Measurements from ENCODE around the gene L3MBTL1.

Gene L3MBTL1

DNA sequence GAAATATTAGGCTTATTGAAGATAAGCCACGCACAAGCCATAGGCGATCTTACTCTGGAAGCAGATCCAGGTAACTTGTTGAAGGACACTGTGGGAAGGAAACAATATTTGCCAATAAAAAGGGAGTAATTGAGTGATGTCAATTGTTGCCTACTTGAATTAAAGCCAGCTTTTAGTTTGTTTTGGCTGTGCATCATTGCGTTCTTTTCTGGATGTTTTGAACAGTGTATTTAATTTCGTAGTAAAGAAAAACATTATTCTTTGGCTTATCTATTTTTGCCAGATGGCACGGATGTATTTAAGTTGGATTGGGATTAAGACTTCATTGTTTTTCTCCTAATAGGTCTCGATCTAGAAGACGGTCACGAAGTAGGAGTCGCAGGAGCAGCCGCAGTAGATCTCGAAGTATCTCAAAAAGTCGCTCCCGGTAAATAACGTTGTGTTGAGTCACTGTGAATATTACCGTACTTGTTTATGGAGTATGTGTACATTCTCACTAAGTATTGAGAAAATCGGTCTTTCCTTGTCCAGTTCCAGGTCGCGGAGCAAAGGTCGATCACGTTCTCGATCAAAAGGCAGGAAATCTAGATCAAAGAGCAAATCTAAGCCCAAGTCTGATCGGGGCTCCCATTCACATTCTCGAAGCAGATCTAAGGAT is 47.2 kb upstream of the L3MBTL1 start:
- Histone ChIP-seq H2AFZ (ENCODE audit: low read length) (no peak overlapping the region), H3K79me2 (ENCODE audit: insufficient read depth, low read length) (peaks cover 69% of the 10 kb centered on the region), H3F3A (ENCODE audit: low read depth) (no peaks in the 10 kb centered on the region; the same call in 1 of the 2 replicates), H3K9me2 (replicated peaks; ENCODE audit: low read depth, low read length) (no peaks in the 10 kb centered on the region), H3K4me1 (ENCODE audit: insufficient read depth, low read length, poor library complexity, severe bottlenecking) (peaks cover 43% of the 10 kb centered on the region), H3K4me3 (ENCODE audit: low read length, poor library complexity, severe bottlenecking) (peak overlapping the region; percentile 97), H3K27me3 (ENCODE audit: insufficient read depth, low read length, poor library complexity, severe bottlenecking) (peaks cover 3% of the 10 kb centered on the region), H3K36me3 (ENCODE audit: insufficient read depth, low read length) (peaks cover 64% of the 10 kb centered on the region), H4K20me1 (ENCODE audit: insufficient read depth, low read length, poor library complexity, severe bottlenecking) (peaks cover 69% of the 10 kb centered on the region), H3K9ac (ENCODE audit: low read depth, low read length, poor library complexity, severe bottlenecking) (no peak overlapping the region), H3K4me2 (ENCODE audit: low read depth, low read length, poor library complexity, severe bottlenecking) (peak overlapping the region; percentile 100), H3K9me3 (ENCODE audit: insufficient read depth, low read depth, low read length) (no peaks in the 10 kb centered on the region)
- TF ChIP-seq, protein P1, sequence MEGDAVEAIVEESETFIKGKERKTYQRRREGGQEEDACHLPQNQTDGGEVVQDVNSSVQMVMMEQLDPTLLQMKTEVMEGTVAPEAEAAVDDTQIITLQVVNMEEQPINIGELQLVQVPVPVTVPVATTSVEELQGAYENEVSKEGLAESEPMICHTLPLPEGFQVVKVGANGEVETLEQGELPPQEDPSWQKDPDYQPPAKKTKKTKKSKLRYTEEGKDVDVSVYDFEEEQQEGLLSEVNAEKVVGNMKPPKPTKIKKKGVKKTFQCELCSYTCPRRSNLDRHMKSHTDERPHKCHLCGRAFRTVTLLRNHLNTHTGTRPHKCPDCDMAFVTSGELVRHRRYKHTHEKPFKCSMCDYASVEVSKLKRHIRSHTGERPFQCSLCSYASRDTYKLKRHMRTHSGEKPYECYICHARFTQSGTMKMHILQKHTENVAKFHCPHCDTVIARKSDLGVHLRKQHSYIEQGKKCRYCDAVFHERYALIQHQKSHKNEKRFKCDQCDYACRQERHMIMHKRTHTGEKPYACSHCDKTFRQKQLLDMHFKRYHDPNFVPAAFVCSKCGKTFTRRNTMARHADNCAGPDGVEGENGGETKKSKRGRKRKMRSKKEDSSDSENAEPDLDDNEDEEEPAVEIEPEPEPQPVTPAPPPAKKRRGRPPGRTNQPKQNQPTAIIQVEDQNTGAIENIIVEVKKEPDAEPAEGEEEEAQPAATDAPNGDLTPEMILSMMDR (conservative IDR thresholded peaks at IDR 0.05; ENCODE audit: low read length): no peak
- no peak for TF ChIP-seq EZH2phosphoT487 (IDR thresholded peaks at IDR 0.05; ENCODE audit: borderline replicate concordance)

DNA sequence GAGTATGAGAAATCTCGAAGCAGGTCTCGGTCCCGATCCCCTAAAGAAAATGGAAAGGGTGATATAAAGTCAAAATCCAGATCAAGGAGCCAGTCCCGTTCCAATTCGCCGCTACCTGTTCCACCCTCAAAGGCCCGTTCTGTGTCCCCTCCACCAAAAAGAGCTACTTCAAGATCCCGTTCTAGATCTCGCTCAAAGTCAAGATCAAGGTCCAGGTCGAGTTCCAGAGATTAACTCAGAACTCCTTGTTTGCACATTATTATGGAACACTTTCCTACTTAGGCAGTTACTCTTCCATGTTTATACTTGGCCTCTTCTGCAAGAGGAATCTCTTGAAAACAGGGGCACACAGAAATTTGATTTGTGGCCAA is 46.7 kb upstream of the L3MBTL1 start:
- H3K9me3 ChIP-seq (ENCODE audit: insufficient read depth, low read depth, low read length): no peaks in the 10 kb centered on the region
- H3K9ac ChIP-seq (ENCODE audit: low read depth, low read length, poor library complexity, severe bottlenecking): no peak overlapping the region
- H3K4me2 ChIP-seq (ENCODE audit: low read depth, low read length, poor library complexity, severe bottlenecking): peak overlapping the region; percentile 100
- H3K36me3 ChIP-seq (ENCODE audit: insufficient read depth, low read length): peaks cover 69% of the 10 kb centered on the region
- H3K4me3 ChIP-seq (ENCODE audit: low read length, poor library complexity, severe bottlenecking): peak overlapping the region; percentile 97
- no peak overlapping the region for H2AFZ ChIP-seq (ENCODE audit: low read length)
- peaks cover 70% of the 10 kb centered on the region for H4K20me1 ChIP-seq (ENCODE audit: insufficient read depth, low read length, poor library complexity, severe bottlenecking)
- peaks cover 3% of the 10 kb centered on the region for H3K27me3 ChIP-seq (ENCODE audit: insufficient read depth, low read length, poor library complexity, severe bottlenecking)
- peaks cover 69% of the 10 kb centered on the region for H3K79me2 ChIP-seq (ENCODE audit: insufficient read depth, low read length)
- no peak for TF ChIP-seq EZH2phosphoT487 (IDR thresholded peaks at IDR 0.05; ENCODE audit: borderline replicate concordance)
- TF ChIP-seq, protein P1 (conservative IDR thresholded peaks at IDR 0.05; ENCODE audit: low read length): no peak
- no peaks in the 10 kb centered on the region; the same call in 1 of the 2 replicates for H3F3A ChIP-seq (ENCODE audit: low read depth)
- H3K4me1 ChIP-seq (ENCODE audit: insufficient read depth, low read length, poor library complexity, severe bottlenecking): peaks cover 43% of the 10 kb centered on the region
- H3K9me2 ChIP-seq (replicated peaks; ENCODE audit: low read depth, low read length): no peaks in the 10 kb centered on the region

DNA sequence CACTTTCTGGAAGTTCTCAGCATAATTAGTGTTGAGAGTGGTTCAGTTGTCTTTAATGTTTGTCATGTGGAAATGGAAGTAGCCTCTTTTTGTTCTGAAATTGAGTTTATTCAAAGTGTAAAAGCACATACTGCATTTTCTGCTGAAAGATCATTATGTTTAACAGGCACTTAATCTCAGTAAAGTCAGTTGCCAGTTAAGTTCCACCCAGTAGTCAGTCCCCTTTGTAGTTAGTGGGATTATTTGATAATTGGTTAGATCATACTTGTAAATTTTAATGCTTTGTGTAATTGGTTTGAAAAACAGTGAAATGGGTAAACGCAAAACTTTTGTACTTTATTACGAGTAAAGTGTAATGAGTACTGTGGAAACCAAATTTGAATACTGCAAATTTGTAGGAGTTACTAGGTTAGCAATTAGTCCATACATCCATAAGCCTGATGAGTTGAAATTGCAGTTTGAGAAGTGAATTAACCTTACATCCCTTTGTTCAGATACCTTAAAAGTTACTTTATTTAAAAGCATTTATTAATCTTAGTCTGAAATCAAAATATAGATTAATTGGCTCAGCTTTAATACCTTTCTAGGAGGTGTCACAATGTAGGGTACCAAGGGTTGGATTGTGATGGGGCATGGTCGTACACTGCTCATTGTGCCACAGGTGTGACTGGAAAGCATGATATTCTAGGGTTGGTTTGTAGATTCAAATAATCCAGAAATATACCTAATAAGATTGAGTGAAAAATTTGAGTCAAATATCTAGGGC is 45.4 kb upstream of the L3MBTL1 start:
- Histone ChIP-seq H3K9me3 (ENCODE audit: insufficient read depth, low read depth, low read length) (no peaks in the 10 kb centered on the region), H3K36me3 (ENCODE audit: insufficient read depth, low read length) (peaks cover 70% of the 10 kb centered on the region), H3K4me3 (ENCODE audit: low read length, poor library complexity, severe bottlenecking) (peak overlapping the region; percentile 45), H3F3A (ENCODE audit: low read depth) (no peaks in the 10 kb centered on the region; the same call in 1 of the 2 replicates), H3K4me1 (ENCODE audit: insufficient read depth, low read length, poor library complexity, severe bottlenecking) (peaks cover 43% of the 10 kb centered on the region), H3K79me2 (ENCODE audit: insufficient read depth, low read length) (peaks cover 69% of the 10 kb centered on the region), H3K9me2 (replicated peaks; ENCODE audit: low read depth, low read length) (no peaks in the 10 kb centered on the region), H3K9ac (ENCODE audit: low read depth, low read length, poor library complexity, severe bottlenecking) (peak overlapping the region; percentile 21), H2AFZ (ENCODE audit: low read length) (no peak overlapping the region), H3K4me2 (ENCODE audit: low read depth, low read length, poor library complexity, severe bottlenecking) (peak overlapping the region; percentile 100), H3K27me3 (ENCODE audit: insufficient read depth, low read length, poor library complexity, severe bottlenecking) (peaks cover 3% of the 10 kb centered on the region), H4K20me1 (ENCODE audit: insufficient read depth, low read length, poor library complexity, severe bottlenecking) (peaks cover 75% of the 10 kb centered on the region)
- TF ChIP-seq EZH2phosphoT487 (IDR thresholded peaks at IDR 0.05; ENCODE audit: borderline replicate concordance): no peak
- TF ChIP-seq, protein P1 (conservative IDR thresholded peaks at IDR 0.05; ENCODE audit: low read length): no peak

Data from Loucy (cell line).